ENCODE measurements around the gene RBM34.

GRCh38 chr1:235190431-235190830, 29.4 kb upstream of the RBM34 start:
- TF ChIP-seq CTCF (IDR thresholded peaks at IDR 0.05) (no peak), POLR2A (IDR thresholded peaks at IDR 0.05) (no peak)

All from testis (tissue), 2 donors.